ENCODE measurements around the gene NKIRAS2. TPM values are rescaled to one million over a fixed set of nuclear protein-coding genes. Genes with fewer than 3 reads are reported as not detected.

Gene NKIRAS2
- total RNA-seq, 1 donor from 2014 or later: 28.8 TPM

DNA sequence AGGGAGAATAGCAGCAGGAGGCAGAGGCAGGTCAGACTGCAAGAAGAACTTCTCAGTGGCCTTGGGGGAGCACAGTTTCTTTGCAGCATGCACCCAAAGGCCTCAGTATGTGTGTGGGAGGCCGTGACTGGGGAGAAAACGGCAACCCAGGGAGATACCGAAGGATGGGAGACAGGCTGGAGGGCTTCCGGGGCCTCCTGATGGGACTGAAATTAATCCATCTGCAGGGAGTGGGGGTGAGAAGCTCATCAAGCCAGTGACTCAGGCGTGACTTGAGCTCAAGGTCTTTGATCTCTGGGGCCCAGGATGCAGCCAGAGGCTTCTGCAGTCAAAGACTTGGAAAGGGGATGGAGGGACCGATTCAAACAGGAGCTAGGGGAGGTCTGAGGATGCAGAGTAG lies 35.6 kb downstream of the NKIRAS2 start:
- no peak overlapping the region for H3K27ac ChIP-seq
- H3K9me3 ChIP-seq: no peaks in the 10 kb centered on the region
- TF ChIP-seq, protein P1, sequence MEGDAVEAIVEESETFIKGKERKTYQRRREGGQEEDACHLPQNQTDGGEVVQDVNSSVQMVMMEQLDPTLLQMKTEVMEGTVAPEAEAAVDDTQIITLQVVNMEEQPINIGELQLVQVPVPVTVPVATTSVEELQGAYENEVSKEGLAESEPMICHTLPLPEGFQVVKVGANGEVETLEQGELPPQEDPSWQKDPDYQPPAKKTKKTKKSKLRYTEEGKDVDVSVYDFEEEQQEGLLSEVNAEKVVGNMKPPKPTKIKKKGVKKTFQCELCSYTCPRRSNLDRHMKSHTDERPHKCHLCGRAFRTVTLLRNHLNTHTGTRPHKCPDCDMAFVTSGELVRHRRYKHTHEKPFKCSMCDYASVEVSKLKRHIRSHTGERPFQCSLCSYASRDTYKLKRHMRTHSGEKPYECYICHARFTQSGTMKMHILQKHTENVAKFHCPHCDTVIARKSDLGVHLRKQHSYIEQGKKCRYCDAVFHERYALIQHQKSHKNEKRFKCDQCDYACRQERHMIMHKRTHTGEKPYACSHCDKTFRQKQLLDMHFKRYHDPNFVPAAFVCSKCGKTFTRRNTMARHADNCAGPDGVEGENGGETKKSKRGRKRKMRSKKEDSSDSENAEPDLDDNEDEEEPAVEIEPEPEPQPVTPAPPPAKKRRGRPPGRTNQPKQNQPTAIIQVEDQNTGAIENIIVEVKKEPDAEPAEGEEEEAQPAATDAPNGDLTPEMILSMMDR (IDR thresholded peaks at IDR 0.05): no peak
- peaks cover 9% of the 10 kb centered on the region for H3K27me3 ChIP-seq
- no peak overlapping the region for H3K4me3 ChIP-seq
- H3K4me1 ChIP-seq: peaks cover 4% of the 10 kb centered on the region
- no peak for ATAC-seq
- no peak for DNase-seq
- intact Hi-C loops (cut with DNase I): no loop called here
- H3K36me3 ChIP-seq: no peaks in the 10 kb centered on the region

DNA sequence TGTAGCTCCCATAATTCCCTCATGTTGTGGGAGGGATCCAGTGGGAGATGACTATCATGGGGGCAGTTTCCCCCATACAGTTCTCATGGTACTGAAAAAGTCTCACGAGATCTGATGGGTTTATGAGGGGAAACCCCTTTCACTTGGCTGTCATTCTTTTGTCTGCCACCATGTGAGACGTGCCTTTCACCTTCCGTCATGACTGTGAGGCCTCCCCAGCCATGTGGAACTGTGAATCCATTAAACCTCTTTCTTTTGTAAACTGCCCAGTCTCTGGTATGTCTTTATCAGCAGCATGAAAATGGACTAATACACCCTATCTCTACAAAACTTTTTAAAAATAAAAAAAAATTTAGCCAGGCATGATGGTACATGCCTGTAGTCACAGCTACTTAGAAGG lies 36.7 kb downstream of the NKIRAS2 start:
- Histone ChIP-seq H3K36me3 (no peaks in the 10 kb centered on the region), H3K4me1 (no peaks in the 10 kb centered on the region), H3K27me3 (peaks cover 9% of the 10 kb centered on the region), H3K27ac (no peak overlapping the region), H3K4me3 (no peak overlapping the region), H3K9me3 (no peaks in the 10 kb centered on the region)
- DNase-seq (no peak), ATAC-seq (no peak)
- intact Hi-C loops (cut with DNase I): no loop called here
- TF ChIP-seq, protein P1 (IDR thresholded peaks at IDR 0.05): no peak

DNA sequence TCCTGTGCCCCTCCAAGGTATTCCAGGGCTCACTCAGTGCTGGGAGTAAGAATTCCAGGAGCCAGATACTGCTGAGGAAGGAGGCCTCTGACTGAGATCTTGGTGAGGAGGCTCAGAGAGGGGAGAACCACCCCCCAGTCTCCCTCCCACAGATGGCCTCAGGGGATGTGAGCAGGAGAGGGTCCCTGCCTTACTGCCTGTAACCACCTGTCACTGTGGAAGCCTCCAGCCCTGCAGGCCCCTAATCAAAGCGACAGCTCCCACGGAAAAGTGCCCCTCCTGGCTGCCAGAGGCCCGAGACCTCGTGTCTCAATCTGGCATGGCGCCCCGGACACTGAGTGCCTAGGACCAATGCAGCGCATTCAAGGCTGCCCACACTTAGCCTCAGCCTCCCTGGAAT lies 38.2 kb downstream of the NKIRAS2 start:
- Histone ChIP-seq H3K27ac (no peak overlapping the region), H3K4me3 (no peak overlapping the region), H3K4me1 (no peaks in the 10 kb centered on the region), H3K9me3 (no peaks in the 10 kb centered on the region), H3K27me3 (peaks cover 6% of the 10 kb centered on the region), H3K36me3 (no peaks in the 10 kb centered on the region)
- DNase-seq: no peak
- intact Hi-C loops (cut with DNase I): no loop called here
- TF ChIP-seq, protein P1 (IDR thresholded peaks at IDR 0.05): no peak
- no peak for ATAC-seq

DNA sequence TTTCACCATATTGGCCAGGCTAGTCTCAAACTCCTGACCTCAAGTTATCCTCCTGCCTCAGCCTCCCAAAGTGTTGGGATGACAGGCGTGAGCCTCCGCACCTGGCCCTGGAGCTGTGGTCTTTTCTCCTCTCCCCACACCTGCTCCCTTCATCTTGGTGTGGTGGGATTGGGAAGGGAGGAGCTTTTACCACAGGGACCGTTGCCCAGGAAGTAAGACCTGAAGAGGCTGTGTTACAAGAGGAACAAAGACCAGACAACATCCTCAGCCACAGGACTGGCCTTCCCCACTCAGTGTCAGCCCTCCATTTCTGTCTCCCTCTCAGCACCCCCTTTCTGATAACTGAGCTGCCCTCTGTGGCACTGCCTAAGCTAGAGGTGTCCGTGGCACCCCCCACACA lies 39.9 kb downstream of the NKIRAS2 start:
- ATAC-seq (no peak), DNase-seq (no peak)
- no peak overlapping the region for H3K27ac ChIP-seq
- H3K4me1 ChIP-seq: no peaks in the 10 kb centered on the region
- no peaks in the 10 kb centered on the region for H3K27me3 ChIP-seq
- no peaks in the 10 kb centered on the region for H3K9me3 ChIP-seq
- TF ChIP-seq, protein P1 (IDR thresholded peaks at IDR 0.05): no peak
- intact Hi-C loops (cut with DNase I): no loop called here
- H3K36me3 ChIP-seq: no peaks in the 10 kb centered on the region
- no peak overlapping the region for H3K4me3 ChIP-seq

DNA sequence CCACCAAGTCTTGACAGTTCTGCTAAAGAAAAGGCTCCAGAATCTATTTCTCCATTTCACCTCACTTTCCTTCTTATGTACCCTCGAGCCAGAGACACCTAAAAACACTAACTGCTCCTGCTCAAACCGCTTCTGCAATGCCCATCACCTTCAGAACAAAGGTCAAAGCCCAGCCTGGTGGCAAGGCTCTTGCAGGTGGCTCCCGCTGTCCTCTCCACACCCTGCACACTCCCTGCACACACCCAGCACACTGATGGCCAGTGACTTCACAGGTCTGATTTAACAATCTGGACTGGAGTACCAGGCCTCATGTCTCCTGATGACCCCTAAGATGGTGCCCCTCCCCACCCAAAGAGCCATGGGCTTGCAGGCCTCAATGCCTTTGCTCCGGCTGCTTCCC lies 40.3 kb downstream of the NKIRAS2 start:
- ATAC-seq: no peak
- no peaks in the 10 kb centered on the region for H3K36me3 ChIP-seq
- no peaks in the 10 kb centered on the region for H3K9me3 ChIP-seq
- no peak for DNase-seq
- H3K4me3 ChIP-seq: no peak overlapping the region
- no peaks in the 10 kb centered on the region for H3K4me1 ChIP-seq
- no peak overlapping the region for H3K27ac ChIP-seq
- TF ChIP-seq, protein P1 (IDR thresholded peaks at IDR 0.05): no peak
- intact Hi-C loops (cut with DNase I): no loop called here
- H3K27me3 ChIP-seq: no peaks in the 10 kb centered on the region
